Activated CD8-positive, alpha-beta T cell treated with anti-CD3 and anti-CD28 coated beads for 36 hours (primary cell): Measurements from ENCODE around the gene SP8. TPM values are rescaled to one million over a fixed set of nuclear protein-coding genes. Genes with fewer than 3 reads are reported as not detected.

Experiments used
- ATAC-seq: fragments of 200-7000 bp; cut with Tn5 transposase; one replicate; pipeline ENCODE4 v1.10.0; 2021; ENCODE audit warnings: mild to moderate bottlenecking, moderate library complexity
- CTCF ChIA-PET: fragments of 350-600 bp; sonication (Branson Sonifier 250); formaldehyde crosslinking; loops from one replicate; lab custom pipeline; 2021; ENCODE audit warnings: antibody characterized with exemption; lab: Charles Lee
- POLR2A ChIA-PET: fragments of 350-600 bp; sonication (Branson Sonifier 250); formaldehyde crosslinking; loops from one replicate; lab custom pipeline; 2021; ENCODE audit warnings: antibody characterized with exemption; lab: Charles Lee
- DNase-seq: peaks from one replicate; pipeline ENCODE4 v3.0.0-alpha.2; 2020
- H3K27ac Mint-ChIP-seq: one replicate; pipeline ENCODE4 v1.8.0; 2021; ENCODE audit warnings: mild to moderate bottlenecking, mixed read lengths
- H3K27me3 Mint-ChIP-seq: one replicate; pipeline ENCODE4 v1.8.0; 2021; ENCODE audit warnings: mixed read lengths
- H3K36me3 Mint-ChIP-seq: one replicate; pipeline ENCODE4 v1.8.0; 2021; ENCODE audit warnings: low read depth, mixed read lengths
- H3K4me1 Mint-ChIP-seq: one replicate; pipeline ENCODE4 v1.8.0; 2021; ENCODE audit warnings: low read depth, mixed read lengths
- H3K4me3 Mint-ChIP-seq: one replicate; pipeline ENCODE4 v1.8.0; 2021; ENCODE audit warnings: mild to moderate bottlenecking, moderate library complexity, mixed read lengths
- H3K9me3 Mint-ChIP-seq: one replicate; pipeline ENCODE4 v1.8.0; 2021; ENCODE audit warnings: mixed read lengths
- intact Hi-C: fragments of 100-400 bp; cut with micrococcal nuclease; formaldehyde crosslinking; loops from one replicate; pipeline ENCODE4 v1.10.0; 2022
- total RNA-seq, 2 experiments: library from RNA; stranded (reverse); gene quantifications; one replicate each; pipeline ENCODE4 v1.2.3, GENCODE V29; 2021
- TF ChIP-seq, protein P1 (sequence below): fragments of 200-600 bp; IDR thresholded peaks from one replicate; pipeline ENCODE4 v1.8.0; 2022; ENCODE audit warnings: antibody characterized with exemption, mild to moderate bottlenecking

SP8 gene
- total RNA-seq, 2 experiments from 2014 or later, result not detected

DNA sequence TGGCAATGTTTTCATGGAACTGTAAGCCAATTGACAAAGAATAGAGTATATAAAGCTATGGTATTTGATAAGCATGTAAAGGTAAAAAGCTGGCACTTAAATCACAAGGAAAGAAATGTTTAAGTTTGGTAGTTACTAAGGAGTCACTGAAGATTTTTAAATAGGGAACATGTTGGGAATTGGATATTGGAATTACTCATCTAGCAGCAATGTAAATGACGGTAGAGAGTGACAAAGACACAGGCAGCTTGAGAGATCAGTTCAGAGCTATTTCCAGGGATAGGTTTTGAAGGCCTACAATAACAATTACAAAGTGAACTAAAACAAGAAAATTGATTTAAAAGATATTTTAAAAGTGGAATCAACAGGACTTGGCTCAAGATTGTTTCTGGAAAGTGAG lies 36.8 kb downstream of the SP8 start:
- intact Hi-C loops, result no loop called here
- Mint-ChIP-seq H3K27ac (no peak overlapping the region), H3K4me1 (no peaks in the 10 kb centered on the region), H3K4me3 (no peak overlapping the region), H3K36me3 (no peaks in the 10 kb centered on the region), H3K9me3 (no peaks in the 10 kb centered on the region), H3K27me3 (peaks cover 2% of the 10 kb centered on the region)
- DNase-seq (no peak), ATAC-seq (no peak)
- TF ChIP-seq, protein P1, sequence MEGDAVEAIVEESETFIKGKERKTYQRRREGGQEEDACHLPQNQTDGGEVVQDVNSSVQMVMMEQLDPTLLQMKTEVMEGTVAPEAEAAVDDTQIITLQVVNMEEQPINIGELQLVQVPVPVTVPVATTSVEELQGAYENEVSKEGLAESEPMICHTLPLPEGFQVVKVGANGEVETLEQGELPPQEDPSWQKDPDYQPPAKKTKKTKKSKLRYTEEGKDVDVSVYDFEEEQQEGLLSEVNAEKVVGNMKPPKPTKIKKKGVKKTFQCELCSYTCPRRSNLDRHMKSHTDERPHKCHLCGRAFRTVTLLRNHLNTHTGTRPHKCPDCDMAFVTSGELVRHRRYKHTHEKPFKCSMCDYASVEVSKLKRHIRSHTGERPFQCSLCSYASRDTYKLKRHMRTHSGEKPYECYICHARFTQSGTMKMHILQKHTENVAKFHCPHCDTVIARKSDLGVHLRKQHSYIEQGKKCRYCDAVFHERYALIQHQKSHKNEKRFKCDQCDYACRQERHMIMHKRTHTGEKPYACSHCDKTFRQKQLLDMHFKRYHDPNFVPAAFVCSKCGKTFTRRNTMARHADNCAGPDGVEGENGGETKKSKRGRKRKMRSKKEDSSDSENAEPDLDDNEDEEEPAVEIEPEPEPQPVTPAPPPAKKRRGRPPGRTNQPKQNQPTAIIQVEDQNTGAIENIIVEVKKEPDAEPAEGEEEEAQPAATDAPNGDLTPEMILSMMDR, result no peak
- ChIA-PET POLR2A (no interaction called here), CTCF (no interaction called here)

DNA sequence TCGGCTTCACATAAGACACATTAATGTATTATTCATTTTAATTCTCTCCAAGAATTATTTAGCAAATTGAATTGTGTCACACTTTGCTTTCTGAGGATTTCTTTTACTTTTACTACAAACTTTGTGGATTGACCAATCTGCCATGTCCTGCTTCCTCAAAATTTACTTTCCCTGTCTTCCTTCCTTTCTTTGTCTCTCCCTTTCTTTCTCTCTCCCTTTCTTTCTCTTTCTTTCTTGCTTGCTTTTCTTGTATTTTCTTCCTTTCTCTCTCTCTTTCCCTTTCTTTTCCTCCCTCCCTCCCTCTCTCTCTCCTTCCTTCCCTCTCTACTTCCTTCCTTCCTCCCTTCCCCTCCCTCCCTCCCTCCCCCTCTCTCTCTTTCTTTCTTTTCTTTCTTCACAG lies 37.8 kb downstream of the SP8 start:
- no peak overlapping the region for H3K4me3 Mint-ChIP-seq
- no peaks in the 10 kb centered on the region for H3K9me3 Mint-ChIP-seq
- no peak overlapping the region for H3K27ac Mint-ChIP-seq
- no peaks in the 10 kb centered on the region for H3K36me3 Mint-ChIP-seq
- TF ChIP-seq, protein P1, result no peak
- ChIA-PET CTCF (no interaction called here), POLR2A (no interaction called here)
- DNase-seq (no peak), ATAC-seq (no peak)
- intact Hi-C loops, result no loop called here
- H3K4me1 Mint-ChIP-seq, result no peaks in the 10 kb centered on the region
- peaks cover 2% of the 10 kb centered on the region for H3K27me3 Mint-ChIP-seq

DNA sequence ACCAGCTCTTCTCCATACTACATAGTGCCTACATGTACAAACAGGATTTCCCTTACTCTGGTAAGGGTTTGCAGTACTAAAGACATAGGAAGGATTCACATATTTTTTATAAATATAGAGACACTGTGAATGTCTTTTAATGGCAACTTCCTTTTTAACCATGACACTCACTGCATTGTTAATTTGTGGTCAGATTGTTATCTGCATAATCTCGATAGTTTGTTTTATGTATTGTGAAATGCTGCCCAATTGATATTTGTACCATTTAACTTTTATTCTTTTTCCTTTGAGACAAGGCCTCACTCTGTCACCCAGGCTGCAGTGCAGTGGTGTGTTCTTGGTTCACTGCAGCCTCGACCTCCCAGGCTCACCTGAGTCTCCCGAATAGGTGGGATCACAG lies 39.7 kb downstream of the SP8 start:
- H3K4me1 Mint-ChIP-seq, result no peaks in the 10 kb centered on the region
- H3K27me3 Mint-ChIP-seq, result peaks cover 2% of the 10 kb centered on the region
- H3K27ac Mint-ChIP-seq, result no peak overlapping the region
- CTCF ChIA-PET, result no interaction called here
- intact Hi-C loops, result no loop called here
- no peaks in the 10 kb centered on the region for H3K9me3 Mint-ChIP-seq
- no peaks in the 10 kb centered on the region for H3K36me3 Mint-ChIP-seq
- no peak for ATAC-seq
- POLR2A ChIA-PET, result no interaction called here
- H3K4me3 Mint-ChIP-seq, result no peak overlapping the region
- TF ChIP-seq, protein P1, result no peak
- DNase-seq, result no peak

DNA sequence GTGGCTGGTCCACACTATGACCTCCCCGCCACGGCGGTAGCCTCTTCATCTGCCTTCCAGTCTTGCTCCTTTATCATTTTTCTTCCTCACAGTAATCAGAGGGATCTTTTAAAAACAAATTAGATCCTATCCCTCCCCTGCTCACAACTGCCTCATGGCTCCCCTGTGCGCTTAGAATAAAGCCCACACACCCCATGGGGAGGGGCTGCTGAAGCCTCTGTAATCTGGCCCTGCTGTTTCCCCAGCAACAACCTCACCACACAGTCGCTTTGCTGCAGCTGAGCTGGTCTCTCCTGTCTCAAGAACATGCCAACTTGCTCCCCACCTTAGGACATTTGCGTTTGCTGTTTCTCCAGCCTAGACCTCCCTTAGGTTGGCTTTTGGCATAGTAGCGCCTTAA lies 41.0 kb downstream of the SP8 start:
- POLR2A ChIA-PET, result no interaction called here
- CTCF ChIA-PET, result no interaction called here
- Mint-ChIP-seq H3K4me3 (no peak overlapping the region), H3K4me1 (no peaks in the 10 kb centered on the region), H3K36me3 (no peaks in the 10 kb centered on the region), H3K27me3 (peaks cover 4% of the 10 kb centered on the region), H3K27ac (no peak overlapping the region), H3K9me3 (no peaks in the 10 kb centered on the region)
- TF ChIP-seq, protein P1, result no peak
- DNase-seq (no peak), ATAC-seq (no peak)
- intact Hi-C loops, result no loop called here

DNA sequence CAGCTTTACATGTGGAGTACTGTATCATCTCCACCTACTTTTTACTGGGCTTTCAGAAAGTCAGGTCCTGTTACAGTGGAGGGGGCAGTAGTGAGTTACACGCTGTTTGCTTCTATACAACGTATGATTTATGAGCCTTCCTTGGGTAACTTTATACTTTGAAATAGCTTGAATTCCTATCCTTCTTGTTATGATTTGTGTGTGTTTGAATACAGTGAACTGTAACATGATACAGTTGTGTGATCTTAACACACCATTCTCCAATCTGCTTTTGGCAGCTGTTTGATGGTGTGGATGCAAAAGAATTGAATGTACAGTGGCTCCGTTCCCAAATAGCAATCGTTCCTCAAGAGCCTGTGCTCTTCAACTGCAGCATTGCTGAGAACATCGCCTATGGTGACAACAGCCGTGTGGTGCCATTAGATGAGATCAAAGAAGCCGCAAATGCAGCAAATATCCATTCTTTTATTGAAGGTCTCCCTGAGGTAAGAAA lies 41.7 kb downstream of the SP8 start:
- H3K27me3 Mint-ChIP-seq, result peaks cover 4% of the 10 kb centered on the region
- no peak overlapping the region for H3K27ac Mint-ChIP-seq
- H3K4me1 Mint-ChIP-seq, result no peaks in the 10 kb centered on the region
- no peaks in the 10 kb centered on the region for H3K9me3 Mint-ChIP-seq
- no peaks in the 10 kb centered on the region for H3K36me3 Mint-ChIP-seq
- no peak overlapping the region for H3K4me3 Mint-ChIP-seq
- ATAC-seq (no peak), DNase-seq (no peak)
- intact Hi-C loops, result no loop called here
- TF ChIP-seq, protein P1, result no peak
- ChIA-PET CTCF (no interaction called here), POLR2A (no interaction called here)
